Amniotic epithelial cell (primary cell): ENCODE measurements around the gene GDAP1L1.
A peak's percentile ranks its signal among the peaks of the same experiment; 100 is the strongest.
"Not testable (repeated sequence)": the region's sequence is repeated elsewhere in the genome, so short reads cannot be mapped to it uniquely, and the experiment has no call there.

Experiments
- DNase-seq: peaks from one replicate; pipeline ENCODE4 v3.0.0-alpha.2; 2010; ENCODE audit warnings: low read depth

The GDAP1L1 gene

GRCh38 chr20:44254073-44254472 is 7.0 kb downstream of the GDAP1L1 start:
- no peak for DNase-seq

- no peak for DNase-seq
Observed at GRCh38 chr20:44255942-44256341, 8.8 kb downstream of the GDAP1L1 start.

DNA sequence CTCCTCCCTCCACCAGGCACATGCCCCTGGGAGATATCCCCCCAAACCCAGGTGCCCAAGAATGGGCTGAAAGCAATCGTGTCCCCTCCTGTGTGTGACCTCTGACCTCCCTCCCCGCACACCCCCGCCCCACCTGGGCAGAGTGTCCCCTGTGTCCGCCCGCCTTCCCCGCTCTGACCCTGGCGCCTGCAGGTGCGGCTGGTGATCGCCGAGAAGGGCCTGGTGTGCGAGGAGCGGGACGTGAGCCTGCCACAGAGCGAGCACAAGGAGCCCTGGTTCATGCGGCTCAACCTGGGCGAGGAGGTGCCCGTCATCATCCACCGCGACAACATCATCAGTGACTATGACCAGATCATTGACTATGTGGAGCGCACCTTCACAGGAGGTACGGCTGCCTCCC is 9.9 kb downstream of the GDAP1L1 start:
- DNase-seq: no peak

DNA sequence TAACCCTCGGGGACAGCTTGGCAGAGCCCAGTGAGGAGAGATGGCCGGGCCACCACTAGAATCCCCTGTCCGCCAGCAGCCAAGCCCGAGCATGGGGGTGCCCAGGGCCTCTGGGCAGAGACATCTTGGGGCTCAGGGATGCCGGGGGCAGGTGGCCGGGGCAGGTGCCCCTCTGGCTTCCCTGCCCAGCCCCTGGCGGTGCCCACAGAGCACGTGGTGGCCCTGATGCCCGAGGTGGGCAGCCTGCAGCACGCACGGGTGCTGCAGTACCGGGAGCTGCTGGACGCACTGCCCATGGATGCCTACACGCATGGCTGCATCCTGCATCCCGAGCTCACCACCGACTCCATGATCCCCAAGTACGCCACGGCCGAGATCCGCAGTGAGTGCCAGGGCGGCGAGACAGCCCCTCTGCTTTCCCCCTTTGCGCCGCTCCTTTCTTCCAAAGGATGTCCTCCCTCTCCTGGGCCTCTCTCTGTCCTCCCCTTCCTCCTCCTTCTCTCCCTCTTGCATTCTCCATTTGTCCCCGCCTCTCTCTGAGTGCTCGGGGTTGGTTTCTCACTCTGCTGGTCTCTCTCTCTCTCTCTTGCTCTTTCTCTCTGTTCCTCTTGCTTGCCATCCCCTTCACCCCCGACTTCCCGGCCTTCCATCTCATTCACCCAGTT is 11.2 kb downstream of the GDAP1L1 start:
- no peak for DNase-seq

- DNase-seq: peak; percentile 5
Observed at GRCh38 chr20:44264287-44264686, 17.2 kb downstream of the GDAP1L1 start.

GRCh38 chr20:44268802-44269201 is 21.7 kb downstream of the GDAP1L1 start:
- no peak for DNase-seq

DNA sequence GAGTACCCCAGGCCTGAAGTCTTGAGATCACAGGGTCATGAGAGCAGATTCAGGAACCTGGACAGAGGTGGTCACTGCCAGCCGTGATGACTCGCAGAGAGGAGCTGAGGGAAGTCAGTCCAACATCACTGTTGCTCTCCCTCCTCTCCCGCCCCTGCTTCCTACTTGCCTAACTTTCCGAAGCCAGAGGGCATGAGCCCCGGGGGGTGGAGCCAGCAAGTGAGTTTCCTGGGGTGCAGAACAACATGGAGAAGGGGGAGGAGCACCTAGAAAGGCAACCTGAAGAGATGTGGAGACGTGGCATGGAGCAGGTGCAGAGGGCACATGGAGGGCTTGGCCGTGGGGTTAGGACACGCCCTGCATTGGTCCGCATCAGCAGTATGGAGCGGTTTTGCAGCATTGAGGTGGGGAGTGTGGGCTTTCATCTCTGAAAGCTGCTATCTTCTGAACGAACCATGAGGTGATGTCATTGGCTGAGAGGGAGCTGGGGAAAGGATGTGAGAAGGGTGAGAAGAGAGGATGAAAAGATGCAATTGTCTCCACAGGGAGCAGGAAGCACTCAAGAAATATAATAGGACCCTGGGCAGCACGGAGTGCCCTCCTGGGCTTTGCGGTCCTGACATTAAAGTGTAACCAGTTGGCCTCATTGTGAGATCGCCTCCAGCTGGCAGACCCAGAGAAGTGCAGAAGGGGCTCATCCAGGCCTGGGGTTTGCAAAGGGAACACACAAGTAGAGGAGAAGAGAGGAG is 25.0 kb downstream of the GDAP1L1 start:
- no peak for DNase-seq

GRCh38 chr20:44273231-44274215 is 26.4 kb downstream of the GDAP1L1 start:
- no peak for DNase-seq

DNA sequence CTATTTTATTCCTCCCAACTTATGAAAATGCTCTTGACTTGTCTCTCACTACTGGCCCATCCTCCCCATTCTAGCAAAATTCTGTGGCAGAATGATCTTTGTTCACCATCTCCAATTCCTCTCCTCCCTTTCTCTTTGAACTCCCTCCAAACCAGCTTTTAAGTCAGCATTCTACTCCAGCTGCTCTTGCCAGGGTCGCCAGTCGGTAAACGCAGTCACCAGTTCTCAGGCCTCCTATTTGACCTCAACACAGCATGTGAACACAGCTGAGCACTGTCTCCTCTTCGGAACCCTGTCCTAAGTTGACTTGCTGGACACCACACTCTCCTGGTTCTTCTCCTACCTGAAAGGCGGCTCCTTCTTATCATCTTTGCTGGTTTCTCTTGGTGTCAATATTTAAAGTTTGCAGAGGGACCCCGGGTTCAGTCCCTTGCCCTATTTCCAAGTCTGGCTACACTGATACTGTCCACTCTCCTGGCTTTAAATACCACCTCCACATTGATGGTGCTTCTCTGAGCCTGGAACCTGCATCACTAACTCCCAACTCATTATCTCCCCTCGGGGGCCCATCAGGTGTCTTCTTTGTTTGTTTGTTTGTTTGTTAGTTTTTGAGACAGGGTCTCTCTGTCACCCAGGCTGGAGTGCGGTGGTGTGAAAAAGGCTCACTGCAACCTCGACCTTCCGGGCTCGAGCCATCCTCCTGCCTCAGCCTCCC is 27.4 kb downstream of the GDAP1L1 start:
- DNase-seq: no peak

- DNase-seq: peak; percentile 31
Observed at GRCh38 chr20:44279228-44279627, 32.1 kb downstream of the GDAP1L1 start.

GRCh38 chr20:44280387-44280786 is 33.3 kb downstream of the GDAP1L1 start:
- DNase-seq: no peak

DNA sequence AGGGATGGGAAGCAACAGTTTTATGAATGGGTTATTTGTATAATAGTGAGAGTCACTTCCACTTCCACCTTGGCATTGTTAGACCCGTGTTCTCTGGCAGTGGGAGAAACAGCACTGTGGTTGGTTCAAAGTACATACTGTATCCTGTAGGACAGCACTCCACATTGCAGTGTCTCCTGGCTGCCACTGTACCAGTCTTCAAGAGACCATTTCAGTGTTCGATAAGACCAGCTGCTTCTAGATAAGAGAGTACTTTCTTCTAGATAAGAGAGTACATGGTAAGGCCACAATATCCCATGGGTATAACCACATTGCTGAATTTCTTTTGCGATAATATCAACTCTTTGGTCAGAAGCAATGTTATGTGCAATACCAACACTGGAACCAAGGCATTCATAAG is 35.1 kb downstream of the GDAP1L1 start:
- no peak for DNase-seq

DNA sequence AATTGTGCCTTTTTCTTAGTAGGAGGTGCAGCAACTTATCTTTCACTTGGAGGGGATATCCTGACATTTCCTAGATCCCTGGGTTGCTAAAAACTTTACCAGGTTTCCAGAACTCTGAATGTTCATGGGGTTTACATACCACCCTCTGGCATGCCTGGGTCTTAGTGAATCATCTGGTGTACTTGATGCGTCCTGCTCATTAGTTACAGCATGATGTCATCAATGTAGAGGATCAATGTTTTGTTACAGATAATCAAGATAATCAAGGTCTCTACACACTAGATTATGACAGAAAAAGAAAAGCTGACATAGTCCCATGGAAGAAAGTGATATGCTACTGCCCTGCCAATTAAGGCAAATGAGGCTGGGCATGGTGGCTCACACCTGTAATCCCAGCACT is 36.9 kb downstream of the GDAP1L1 start:
- DNase-seq: no peak

DNA sequence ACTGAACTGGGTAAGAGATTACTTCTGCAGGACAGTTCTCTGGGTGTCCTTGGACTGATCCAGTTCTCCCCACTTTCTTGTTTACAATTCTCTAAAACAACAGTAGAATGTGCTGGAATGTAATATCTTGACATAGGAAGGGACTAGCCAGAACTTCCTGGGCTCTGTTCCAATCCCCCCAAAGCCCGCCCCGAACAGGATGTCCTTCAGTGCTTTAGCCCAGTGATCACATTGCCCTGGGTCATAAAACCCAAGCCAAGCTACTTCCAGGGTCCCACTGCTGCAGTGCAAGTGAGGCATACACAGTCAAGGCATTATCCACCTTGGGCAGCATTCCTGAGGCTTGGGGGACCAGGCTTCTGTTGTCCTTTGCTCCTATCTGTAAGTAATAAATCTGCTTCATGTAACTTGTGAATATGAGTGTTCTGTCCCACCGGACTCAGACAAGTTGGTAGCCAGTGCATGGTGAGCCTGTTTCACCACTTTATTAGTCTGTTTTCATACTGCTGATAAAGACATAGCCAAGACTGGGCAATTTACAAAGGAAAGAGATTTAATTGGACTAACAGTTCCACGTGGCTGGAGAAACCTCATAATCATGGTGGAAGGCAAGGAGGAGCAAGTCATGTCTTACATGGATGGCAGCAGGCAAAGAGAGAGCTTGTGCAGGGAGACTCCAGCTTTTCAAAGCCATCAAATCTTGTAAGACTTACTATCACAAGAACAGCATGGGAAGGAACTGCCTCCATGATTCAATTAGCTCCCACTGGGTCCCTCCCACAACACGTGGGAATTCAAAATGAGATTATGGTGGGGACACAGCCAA is 40.4 kb downstream of the GDAP1L1 start:
- DNase-seq: no peak

DNA sequence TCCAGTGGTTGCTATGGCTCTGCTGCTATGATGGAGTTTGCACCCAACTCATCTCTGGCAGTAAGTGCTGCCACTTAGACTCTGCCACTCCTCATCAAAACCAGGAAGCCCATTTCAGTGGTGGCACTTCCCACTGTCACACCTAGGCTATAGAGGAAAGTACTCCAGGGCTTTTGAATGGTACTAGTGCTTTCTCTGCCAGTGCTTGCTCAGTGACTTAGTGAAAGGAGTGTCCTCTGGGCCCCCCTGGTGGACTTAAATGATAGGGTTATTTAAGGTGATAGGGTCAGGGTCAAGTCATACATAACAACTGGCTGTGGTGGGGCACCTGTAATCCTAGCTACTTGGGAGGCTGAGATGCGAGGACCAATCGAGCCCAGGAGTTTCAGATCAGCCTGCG is 41.1 kb downstream of the GDAP1L1 start:
- DNase-seq: no peak

DNA sequence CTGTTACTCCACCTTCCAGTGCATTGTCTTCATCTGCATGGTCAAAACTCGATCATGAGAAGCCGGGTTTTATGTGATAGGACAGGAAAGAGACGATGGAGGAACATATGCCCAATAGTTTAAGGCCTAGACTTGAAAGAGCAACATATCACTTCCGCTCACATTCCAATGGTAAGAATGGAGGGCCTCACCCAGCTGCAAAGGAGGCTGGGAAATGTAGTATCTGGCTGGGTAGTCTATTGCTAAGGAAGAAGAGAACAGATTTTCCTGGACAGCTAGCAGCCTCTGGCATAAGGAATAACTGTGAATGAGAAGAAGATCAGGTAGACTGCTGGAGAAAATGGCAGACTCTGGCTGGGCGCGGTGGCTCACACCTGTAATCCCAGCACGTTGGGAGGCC is 44.6 kb downstream of the GDAP1L1 start:
- DNase-seq: no peak

GRCh38 chr20:44296011-44296410 is 48.9 kb downstream of the GDAP1L1 start:
- no peak for DNase-seq

- DNase-seq: no peak
Observed at GRCh38 chr20:44297721-44298120, 50.6 kb downstream of the GDAP1L1 start.

DNA sequence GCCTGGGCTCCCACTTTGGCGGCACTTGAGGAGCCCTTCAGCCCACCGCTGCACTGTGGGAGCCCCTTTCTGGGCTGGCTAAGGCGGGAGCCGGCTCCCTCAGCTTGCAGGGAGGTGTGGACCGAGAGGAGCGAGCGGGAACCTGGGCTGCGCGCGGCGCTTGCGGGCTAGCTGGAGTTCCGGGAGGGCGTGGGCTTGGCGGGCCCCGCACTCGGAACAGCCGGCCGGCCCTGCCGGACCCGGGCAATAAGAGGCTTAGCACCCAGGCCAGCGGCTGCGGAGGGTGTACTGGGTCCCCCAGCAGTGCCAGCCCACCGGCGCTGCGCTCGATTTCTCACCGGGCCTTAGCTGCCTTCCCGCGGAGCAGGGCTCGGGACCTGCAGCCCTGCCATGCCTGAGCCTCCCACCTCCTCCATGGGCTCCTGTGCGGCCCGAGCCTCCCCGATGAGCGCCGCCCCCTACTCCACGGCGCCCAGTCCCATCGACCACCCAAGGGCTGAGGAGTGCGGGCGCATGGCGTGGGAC is 52.0 kb downstream of the GDAP1L1 start:
- DNase-seq: not testable (repeated sequence)

DNA sequence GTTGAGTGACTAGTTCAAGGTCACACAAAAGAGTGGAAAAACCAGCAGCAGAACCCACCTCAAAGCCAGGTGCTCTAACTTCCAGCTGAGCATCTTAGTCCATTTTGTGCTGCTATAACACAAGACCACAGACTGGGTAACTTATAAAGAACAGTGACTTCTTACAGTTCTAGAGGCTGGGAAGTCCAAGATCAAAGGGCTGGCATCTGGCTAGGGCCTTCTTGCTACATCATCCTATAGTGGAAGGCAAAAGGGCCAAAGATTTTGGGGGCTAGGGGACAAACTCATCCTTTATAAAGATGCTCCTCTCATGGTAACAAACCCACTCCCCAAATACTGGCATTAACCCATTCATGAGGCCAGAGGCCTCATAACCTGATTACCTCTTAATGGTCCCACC is 54.2 kb downstream of the GDAP1L1 start:
- no peak for DNase-seq
